HepG2 (cell line): ENCODE measurements around the gene ZSCAN2. TPM values are rescaled to one million over a fixed set of nuclear protein-coding genes. Genes with fewer than 3 reads are reported as not detected.

Experiments
- AKNA ChIP-seq: sonication (generic); formaldehyde crosslinking; IDR thresholded peaks from 2 replicates; pipeline ENCODE4 v1.4.0; 2020; ENCODE audit warnings: missing genetic modification reagents, borderline replicate concordance
- FOSL1 ChIP-seq: sonication (generic); formaldehyde crosslinking; IDR thresholded peaks from 2 replicates; pipeline ENCODE4 v1.9.0; 2021; ENCODE audit warnings: missing genetic modification reagents, borderline replicate concordance
- GABPA ChIP-seq, 2 experiments: IDR thresholded peaks; 2 replicates each; pipeline ENCODE4 v1.6.1; 2011 to 2016; ENCODE audit warnings: low read depth in 2 of 2, low read length in 1 of 2, missing biosample characterization in 1 of 2, missing genetic modification characterization in 1 of 2
- GATAD2A ChIP-seq: IDR thresholded peaks from 2 replicates; pipeline ENCODE4 v1.6.1; 2016
- HNF4A ChIP-seq: sonication (generic); formaldehyde crosslinking; IDR thresholded peaks from 2 replicates; pipeline ENCODE4 v1.4.0; 2020; ENCODE audit warnings: missing genetic modification reagents
- HNRNPL ChIP-seq: fragments of 200-400 bp; formaldehyde crosslinking; IDR thresholded peaks from 2 replicates; pipeline ENCODE4 v1.6.1; 2017; ENCODE audit warnings: mild to moderate bottlenecking, low read depth, low read length
- KAT8 ChIP-seq: IDR thresholded peaks from 2 replicates; pipeline ENCODE4 v1.6.1; 2016; ENCODE audit warnings: missing genetic modification reagents, missing compliant biosample characterization
- KLF15 ChIP-seq: sonication (generic); formaldehyde crosslinking; IDR thresholded peaks from 2 replicates; pipeline ENCODE4 v1.8.1; 2023; ENCODE audit warnings: borderline replicate concordance, mild to moderate bottlenecking, inconsistent platforms, missing genetic modification reagents, mixed read lengths
- KLF6 ChIP-seq: IDR thresholded peaks from 2 replicates; pipeline ENCODE4 v1.8.0; 2016; ENCODE audit warnings: missing biosample characterization, missing genetic modification reagents
- MEIS1 ChIP-seq: sonication (generic); formaldehyde crosslinking; IDR thresholded peaks from 2 replicates; pipeline ENCODE4 v1.9.0; 2021; ENCODE audit warnings: mild to moderate bottlenecking, missing genetic modification reagents, moderate library complexity, borderline replicate concordance
- MTF2 ChIP-seq: sonication (generic); formaldehyde crosslinking; IDR thresholded peaks from 2 replicates; pipeline ENCODE4 v1.5.0; 2020; ENCODE audit warnings: missing genetic modification reagents, borderline replicate concordance
- MXD3 ChIP-seq: IDR thresholded peaks from 2 replicates; pipeline ENCODE4 v1.6.1; 2016; ENCODE audit warnings: mild to moderate bottlenecking, missing biosample characterization, missing genetic modification reagents
- NFE2L1 ChIP-seq: sonication (generic); formaldehyde crosslinking; IDR thresholded peaks from 2 replicates; pipeline ENCODE4 v1.4.0; 2020; ENCODE audit warnings: missing genetic modification reagents, mild to moderate bottlenecking, borderline replicate concordance
- NFIC ChIP-seq: IDR thresholded peaks from 2 replicates; pipeline ENCODE4 v1.6.1; 2012; ENCODE audit warnings: mild to moderate bottlenecking, low read length, inconsistent platforms
- NR2C2 ChIP-seq: sonication (generic); formaldehyde crosslinking; IDR thresholded peaks from 2 replicates; pipeline ENCODE4 v1.4.0; 2020; ENCODE audit warnings: missing genetic modification reagents, mild to moderate bottlenecking, moderate library complexity, borderline replicate concordance
- RFX3 ChIP-seq: IDR thresholded peaks from 2 replicates; pipeline ENCODE4 v1.6.1; 2016; ENCODE audit warnings: missing biosample characterization, missing genetic modification reagents
- ZBTB37 ChIP-seq: sonication (generic); formaldehyde crosslinking; IDR thresholded peaks from 2 replicates; pipeline ENCODE4 v1.4.0; 2020; ENCODE audit warnings: mild to moderate bottlenecking, missing genetic modification reagents
- ZNF383 ChIP-seq: sonication (generic); formaldehyde crosslinking; IDR thresholded peaks from 2 replicates; pipeline ENCODE4 v1.4.0; 2020; ENCODE audit warnings: missing genetic modification reagents, mild to moderate bottlenecking, borderline replicate concordance
- ZNF512 ChIP-seq: sonication (generic); formaldehyde crosslinking; IDR thresholded peaks from 2 replicates; pipeline ENCODE4 v1.4.0; 2020; ENCODE audit warnings: mild to moderate bottlenecking, missing genetic modification reagents
- ZNF557 ChIP-seq: sonication (generic); formaldehyde crosslinking; IDR thresholded peaks from 2 replicates; pipeline ENCODE4 v1.4.0; 2020; ENCODE audit warnings: missing genetic modification reagents
- ZNF678 ChIP-seq: sonication (generic); formaldehyde crosslinking; IDR thresholded peaks from 2 replicates; pipeline ENCODE4 v1.4.0; 2020; ENCODE audit warnings: mild to moderate bottlenecking, missing genetic modification reagents
- ZNF777 ChIP-seq: sonication (generic); formaldehyde crosslinking; IDR thresholded peaks from 2 replicates; pipeline ENCODE4 v1.4.0; 2020; ENCODE audit warnings: missing genetic modification reagents
- ZNF883 ChIP-seq: sonication (generic); formaldehyde crosslinking; IDR thresholded peaks from 2 replicates; pipeline ENCODE4 v1.5.1; 2020; ENCODE audit warnings: mild to moderate bottlenecking, missing genetic modification reagents; ENCODE audit errors: not compliant biosample characterization
- ZSCAN9 ChIP-seq: IDR thresholded peaks from 2 replicates; pipeline ENCODE4 v1.6.1; 2016; ENCODE audit warnings: borderline replicate concordance
- polyA plus RNA-seq, 8 experiments: library from polyadenylated mRNA; depleted of rRNA in 3 of 8; stranded (reverse) in 7 of 8; unstranded in 1 of 8; fragments of >200 nt; fragmentation: Illumina TruSeq in 4 of 8; extraction: Trizol in 4 of 8; gene quantifications; 2 replicates each; pipeline versions ENCODE4 v1.2.1 to v1.2.3, GENCODE V29; 2011 to 2016; ENCODE audit warnings: low read depth in 4 of 8, missing spikeins in 1 of 8, mixed read lengths in 1 of 8; ENCODE audit not compliant: insufficient read depth in 1 of 8
- total RNA-seq, 5 experiments: library from RNA; depleted of rRNA; stranded (reverse); fragments of >200 nt; fragmentation: Illumina TruSeq; extraction: Trizol; gene quantifications; 2 replicates each; pipeline ENCODE4 v1.2.3, GENCODE V29; 2016; ENCODE audit warnings: low read depth in 1 of 5

The ZSCAN2 gene
- total and polyA plus RNA-seq, 2 of the 13 experiments (the other 11 are each of a cell fraction or from before 2014, with no cell fraction given) = 11.4 to 21.5 TPM

GRCh38 chr15:84606653-84607120 is 5.9 kb downstream of the ZSCAN2 start (continued):
- TF ChIP-seq KAT8 (CRISPR knock-in tag) (peak; percentile 69), ZNF557 (CRISPR knock-in tag) (no peak), MXD3 (CRISPR knock-in tag) (no peak), ZNF883 (no peak), ZNF512 (CRISPR knock-in tag) (no peak), HNF4A (CRISPR knock-in tag) (peak; percentile 96), NFE2L1 (CRISPR knock-in tag) (no peak), AKNA (no peak), RFX3 (no peak), GABPA (IDR thresholded peaks at IDR 0.05; ENCODE audit: low read depth, low read length) (no peak), GABPA (CRISPR knock-in tag; IDR thresholded peaks at IDR 0.05; ENCODE audit: low read depth) (peak; percentile 33), ZSCAN9 (CRISPR knock-in tag) (peak; percentile 41; the same call in 1 of the 2 replicates), MTF2 (CRISPR knock-in tag) (no peak), KLF6 (CRISPR knock-in tag) (no peak), HNRNPL (no peak), NFIC (peak; percentile 81; the same call in 1 of the 2 replicates), ZNF678 (no peak), KLF15 (CRISPR knock-in tag) (no peak), FOSL1 (CRISPR knock-in tag) (no peak), NR2C2 (CRISPR knock-in tag) (no peak; the same call in none of the 2 replicates), ZNF383 (CRISPR knock-in tag) (no peak), ZBTB37 (no peak), GATAD2A (CRISPR knock-in tag) (peak; percentile 93), ZNF777 (CRISPR knock-in tag) (no peak), MEIS1 (no peak)
